ENCODE data around the gene SRSF2. TPM values are rescaled to one million over a fixed set of nuclear protein-coding genes. Genes with fewer than 3 reads are reported as not detected.

The SRSF2 gene
- total and polyA plus RNA-seq, 9 donors: 126 to 245 (median 166) TPM

GRCh38 chr17:76755285-76755684 lies 18.2 kb upstream of the SRSF2 start:
- H3K27ac ChIP-seq: no peak overlapping the region
- intact Hi-C loops (cut with DNase I): loop anchor here in 1 of 4 donors (5.0 kb wide), 1 partner anchor 87 kb away; no protein-coding TSS in a partner anchor
- no peaks in the 10 kb centered on the region for H3K9me3 ChIP-seq
- WGBS, 3 donors: 95 to 98% (median 98%) methylated on average over 2 of the region's 2 CpGs
- no peak for DNase-seq
- no peaks in the 10 kb centered on the region for H3K4me1 ChIP-seq (ENCODE audit: insufficient read depth)
- TF ChIP-seq POLR2A (IDR thresholded peaks at IDR 0.05): no peak
- no peak for TF ChIP-seq EP300 (IDR thresholded peaks at IDR 0.05)
- TF ChIP-seq CTCF (IDR thresholded peaks at IDR 0.05): no peak
- no peaks in the 10 kb centered on the region for H3K36me3 ChIP-seq
- H3K27me3 ChIP-seq: no peaks in the 10 kb centered on the region
- H3K4me3 ChIP-seq: no peak overlapping the region

GRCh38 chr17:76753061-76753961 lies 16.2 kb upstream of the SRSF2 start:
- H3K36me3 ChIP-seq: no peaks in the 10 kb centered on the region
- H3K4me1 ChIP-seq (ENCODE audit: insufficient read depth): no peaks in the 10 kb centered on the region
- no peak for DNase-seq
- no peak overlapping the region for H3K27ac ChIP-seq
- 80 to 90% (median 86%) methylated on average over 12 of the region's 12 CpGs for WGBS, 3 donors
- no peaks in the 10 kb centered on the region for H3K27me3 ChIP-seq
- H3K9me3 ChIP-seq: no peaks in the 10 kb centered on the region
- H3K4me3 ChIP-seq: no peak overlapping the region
- intact Hi-C loops (cut with DNase I): no loop called here
- TF ChIP-seq CTCF (IDR thresholded peaks at IDR 0.05) (no peak), EP300 (IDR thresholded peaks at IDR 0.05) (no peak), POLR2A (IDR thresholded peaks at IDR 0.05) (no peak)

- TF ChIP-seq POLR2A (IDR thresholded peaks at IDR 0.05): no peak
- no peak for TF ChIP-seq EP300 (IDR thresholded peaks at IDR 0.05)
- no peaks in the 10 kb centered on the region for H3K4me1 ChIP-seq (ENCODE audit: insufficient read depth)
- no peaks in the 10 kb centered on the region for H3K9me3 ChIP-seq
- no peaks in the 10 kb centered on the region for H3K36me3 ChIP-seq
- H3K27ac ChIP-seq: no peak overlapping the region
- intact Hi-C loops (cut with DNase I): no loop called here
- no peak for DNase-seq
- no peak overlapping the region for H3K4me3 ChIP-seq
- H3K27me3 ChIP-seq: no peaks in the 10 kb centered on the region
- 84 to 92% (median 91%) methylated on average over 4 of the region's 4 CpGs for WGBS, 3 donors
Observed at GRCh38 chr17:76752006-76752405, 14.9 kb upstream of the SRSF2 start.

GRCh38 chr17:76751416-76751993 lies 14.4 kb upstream of the SRSF2 start:
- WGBS, 3 donors: 70 to 84% (median 77%) methylated on average over 3 of the region's 3 CpGs
- Histone ChIP-seq H3K4me3 (no peak overlapping the region), H3K9me3 (no peaks in the 10 kb centered on the region), H3K36me3 (no peaks in the 10 kb centered on the region), H3K27me3 (no peaks in the 10 kb centered on the region), H3K27ac (no peak overlapping the region), H3K4me1 (ENCODE audit: insufficient read depth) (no peaks in the 10 kb centered on the region)
- TF ChIP-seq CTCF (IDR thresholded peaks at IDR 0.05) (no peak), POLR2A (IDR thresholded peaks at IDR 0.05) (no peak), EP300 (IDR thresholded peaks at IDR 0.05) (no peak)
- no peak for DNase-seq
- intact Hi-C loops (cut with DNase I): no loop called here

GRCh38 chr17:76748657-76749056 lies 11.5 kb upstream of the SRSF2 start:
- no peak for DNase-seq
- Histone ChIP-seq H3K27me3 (no peaks in the 10 kb centered on the region), H3K27ac (no peak overlapping the region), H3K9me3 (no peaks in the 10 kb centered on the region), H3K4me3 (no peak overlapping the region), H3K4me1 (ENCODE audit: insufficient read depth) (no peaks in the 10 kb centered on the region), H3K36me3 (no peaks in the 10 kb centered on the region)
- intact Hi-C loops (cut with DNase I): loop anchor here in 1 of 4 donors (10.0 kb wide), 1 partner anchor 1656 kb away; no protein-coding TSS in a partner anchor
- 94 to 100% (median 96%) methylated on average over 1 of the region's 1 CpG for WGBS, 3 donors
- no peak for TF ChIP-seq POLR2A (IDR thresholded peaks at IDR 0.05)
- no peak for TF ChIP-seq CTCF (IDR thresholded peaks at IDR 0.05)
- TF ChIP-seq EP300 (IDR thresholded peaks at IDR 0.05): no peak
